ENCODE results near the gene CUL4A.

GRCh38 chr13:113232208-113233003 is 23.0 kb downstream of the CUL4A start:
- TF ChIP-seq CTCF (conservative IDR thresholded peaks at IDR 0.05 in 1 of 2, IDR thresholded peaks at IDR 0.05 in 1 of 2; ENCODE audit: low read depth in 1 of 2, low read length in 2 of 2), result no peak
- no peak for TF ChIP-seq EZH2 (IDR thresholded peaks at IDR 0.05; ENCODE audit: low read length, missing control alignments)

All from fibroblast of lung (primary cell).